ENCODE data around the gene VWC2.

VWC2 gene

DNA sequence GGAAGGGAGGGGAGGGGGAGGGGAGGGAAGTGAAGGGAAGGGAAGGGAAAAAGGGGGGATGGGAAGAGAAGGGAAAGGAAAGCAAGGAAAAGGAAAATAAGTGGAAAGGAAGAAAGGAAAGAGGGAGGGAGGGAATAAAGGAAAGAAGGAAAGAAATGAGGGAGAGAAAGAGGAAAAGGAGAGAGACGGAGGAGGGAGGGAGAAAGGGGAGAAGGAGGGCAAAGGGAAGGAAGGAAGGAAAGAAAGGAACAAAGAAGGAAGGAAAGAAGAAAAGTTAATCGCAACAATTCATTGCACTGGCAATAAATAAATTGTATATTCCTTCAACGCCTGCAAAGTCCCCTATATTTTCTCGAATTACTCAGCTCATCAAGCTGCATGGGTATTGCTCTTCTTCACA is 2.6 kb upstream of the VWC2 start:
- Histone ChIP-seq H3K36me3 (ENCODE audit: control insufficient read depth in 1 of 2, insufficient read depth in 2 of 2, low read length in 2 of 2) (no peaks in the 10 kb centered on the region), H3K9ac (ENCODE audit: low read depth in 1 of 2, low read length in 2 of 2) (no peak overlapping the region), H3K9me3 (ENCODE audit: control insufficient read depth in 1 of 2, low read length in 2 of 2) (no peaks in the 10 kb centered on the region), H3K27ac (ENCODE audit: low read depth, low read length) (no peak overlapping the region), H3K4me3 (ENCODE audit: low read depth in 1 of 2, low read length in 2 of 2) (no peak overlapping the region), H3K27me3 (ENCODE audit: control insufficient read depth in 1 of 2, insufficient read depth in 2 of 2, low read length in 2 of 2) (peaks cover 0 to 6% of the 10 kb centered on the region in 2 donors), H3K4me1 (ENCODE audit: control insufficient read depth in 1 of 2, insufficient read depth in 2 of 2, low read length in 2 of 2) (no peaks in the 10 kb centered on the region)

DNA sequence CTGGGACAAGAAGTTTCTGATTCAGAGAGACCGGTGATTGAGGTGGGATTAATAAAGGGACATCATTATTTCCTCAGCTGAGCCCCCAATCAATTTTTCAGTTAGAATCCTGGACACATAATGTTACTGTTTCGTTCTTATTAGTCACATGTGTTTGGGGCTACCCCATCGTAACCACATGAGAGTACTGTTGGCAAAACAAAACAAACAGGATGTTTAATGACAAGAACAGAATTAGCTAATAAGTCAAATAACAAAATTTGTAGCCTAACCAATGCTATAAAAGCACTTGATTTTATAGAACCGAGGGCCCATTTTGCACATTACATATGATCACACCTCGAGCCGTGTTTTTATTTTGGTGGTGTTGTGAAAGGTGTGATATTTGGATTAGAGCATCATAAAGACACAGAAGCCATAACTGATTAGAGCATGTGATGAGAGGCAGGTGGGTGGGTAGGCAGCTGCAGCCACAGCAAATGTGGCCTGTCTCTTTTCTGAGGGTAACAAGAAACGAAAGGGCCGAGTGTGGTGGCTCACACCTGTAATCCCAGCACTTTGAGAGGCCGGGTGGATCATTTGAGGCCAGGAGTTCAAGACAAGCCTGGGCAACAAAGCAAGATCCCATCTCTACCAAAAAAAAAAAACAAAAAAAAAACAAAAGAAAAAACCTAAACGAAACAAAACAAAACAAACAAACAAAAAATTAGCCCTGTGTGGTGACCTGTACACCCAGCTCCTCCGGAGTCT is 1.8 kb upstream of the VWC2 start:
- H3K4me1 ChIP-seq (ENCODE audit: control insufficient read depth in 1 of 2, insufficient read depth in 2 of 2, low read length in 2 of 2), result no peaks in the 10 kb centered on the region
- no peak overlapping the region for H3K9ac ChIP-seq (ENCODE audit: low read depth in 1 of 2, low read length in 2 of 2)
- H3K9me3 ChIP-seq (ENCODE audit: control insufficient read depth in 1 of 2, low read length in 2 of 2), result no peaks in the 10 kb centered on the region
- H3K27ac ChIP-seq (ENCODE audit: low read depth, low read length), result no peak overlapping the region
- H3K36me3 ChIP-seq (ENCODE audit: control insufficient read depth in 1 of 2, insufficient read depth in 2 of 2, low read length in 2 of 2), result no peaks in the 10 kb centered on the region
- peaks cover 0 to 13% of the 10 kb centered on the region in 2 donors for H3K27me3 ChIP-seq (ENCODE audit: control insufficient read depth in 1 of 2, insufficient read depth in 2 of 2, low read length in 2 of 2)
- no peak overlapping the region for H3K4me3 ChIP-seq (ENCODE audit: low read depth in 1 of 2, low read length in 2 of 2)

DNA sequence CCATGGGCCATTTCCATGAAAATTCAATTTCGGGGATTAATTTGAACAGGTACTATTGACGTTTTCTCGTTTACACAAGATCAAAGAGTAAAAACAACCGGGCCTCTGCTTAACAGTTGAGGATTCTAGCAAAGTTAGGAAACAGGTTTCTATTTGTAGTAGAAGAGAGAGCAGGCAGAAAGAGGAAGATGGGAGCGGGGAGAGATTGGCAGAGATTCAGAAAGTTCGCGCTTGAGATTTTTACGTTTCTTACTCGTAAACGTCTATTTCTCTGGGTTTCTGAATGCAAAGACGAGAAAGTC is 571 bp upstream of the VWC2 start:
- no peaks in the 10 kb centered on the region for H3K4me1 ChIP-seq (ENCODE audit: control insufficient read depth in 1 of 2, insufficient read depth in 2 of 2, low read length in 2 of 2)
- peaks cover 0 to 18% of the 10 kb centered on the region in 2 donors for H3K27me3 ChIP-seq (ENCODE audit: control insufficient read depth in 1 of 2, insufficient read depth in 2 of 2, low read length in 2 of 2)
- peak overlapping the region; percentile 2 to 40 for H3K4me3 ChIP-seq (ENCODE audit: low read depth in 1 of 2, low read length in 2 of 2)
- H3K36me3 ChIP-seq (ENCODE audit: control insufficient read depth in 1 of 2, insufficient read depth in 2 of 2, low read length in 2 of 2), result no peaks in the 10 kb centered on the region
- H3K9ac ChIP-seq (ENCODE audit: low read depth in 1 of 2, low read length in 2 of 2), result no peak overlapping the region
- H3K27ac ChIP-seq (ENCODE audit: low read depth, low read length), result no peak overlapping the region
- H3K9me3 ChIP-seq (ENCODE audit: control insufficient read depth in 1 of 2, low read length in 2 of 2), result no peaks in the 10 kb centered on the region

DNA sequence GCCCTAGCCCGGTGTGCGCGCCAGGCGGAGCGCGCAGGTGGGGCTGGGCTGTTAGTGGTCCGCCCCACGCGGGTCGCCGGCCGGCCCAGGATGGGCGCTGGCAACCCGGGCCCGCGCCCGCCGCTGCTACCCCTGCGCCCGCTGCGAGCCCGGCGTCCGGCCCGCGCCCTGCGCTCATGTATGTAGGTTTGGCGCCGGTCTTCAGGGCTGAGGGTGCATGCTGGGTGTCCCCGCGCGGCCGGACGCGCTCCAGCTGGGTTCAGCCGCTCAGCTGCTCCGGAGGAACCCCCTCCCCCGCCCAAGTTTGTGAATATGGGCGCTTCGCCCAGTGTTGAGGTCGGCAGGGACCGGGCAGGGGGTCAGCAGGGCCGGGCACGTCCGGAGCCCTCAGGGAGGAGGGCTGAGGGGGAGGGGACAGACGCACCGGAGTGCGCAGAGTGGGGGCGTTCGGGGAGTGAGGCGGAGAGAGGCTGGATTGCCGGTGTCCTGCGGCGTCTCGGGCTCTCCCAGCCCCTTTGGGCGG is 559 bp downstream of the VWC2 start:
- peaks cover 0 to 18% of the 10 kb centered on the region in 2 donors for H3K27me3 ChIP-seq (ENCODE audit: control insufficient read depth in 1 of 2, insufficient read depth in 2 of 2, low read length in 2 of 2)
- H3K9me3 ChIP-seq (ENCODE audit: control insufficient read depth in 1 of 2, low read length in 2 of 2), result no peaks in the 10 kb centered on the region
- H3K4me1 ChIP-seq (ENCODE audit: control insufficient read depth in 1 of 2, insufficient read depth in 2 of 2, low read length in 2 of 2), result no peaks in the 10 kb centered on the region
- no peaks in the 10 kb centered on the region for H3K36me3 ChIP-seq (ENCODE audit: control insufficient read depth in 1 of 2, insufficient read depth in 2 of 2, low read length in 2 of 2)
- no peak overlapping the region for H3K9ac ChIP-seq (ENCODE audit: low read depth in 1 of 2, low read length in 2 of 2)
- H3K4me3 ChIP-seq (ENCODE audit: low read depth in 1 of 2, low read length in 2 of 2), result no peak overlapping the region
- H3K27ac ChIP-seq (ENCODE audit: low read depth, low read length), result no peak overlapping the region

DNA sequence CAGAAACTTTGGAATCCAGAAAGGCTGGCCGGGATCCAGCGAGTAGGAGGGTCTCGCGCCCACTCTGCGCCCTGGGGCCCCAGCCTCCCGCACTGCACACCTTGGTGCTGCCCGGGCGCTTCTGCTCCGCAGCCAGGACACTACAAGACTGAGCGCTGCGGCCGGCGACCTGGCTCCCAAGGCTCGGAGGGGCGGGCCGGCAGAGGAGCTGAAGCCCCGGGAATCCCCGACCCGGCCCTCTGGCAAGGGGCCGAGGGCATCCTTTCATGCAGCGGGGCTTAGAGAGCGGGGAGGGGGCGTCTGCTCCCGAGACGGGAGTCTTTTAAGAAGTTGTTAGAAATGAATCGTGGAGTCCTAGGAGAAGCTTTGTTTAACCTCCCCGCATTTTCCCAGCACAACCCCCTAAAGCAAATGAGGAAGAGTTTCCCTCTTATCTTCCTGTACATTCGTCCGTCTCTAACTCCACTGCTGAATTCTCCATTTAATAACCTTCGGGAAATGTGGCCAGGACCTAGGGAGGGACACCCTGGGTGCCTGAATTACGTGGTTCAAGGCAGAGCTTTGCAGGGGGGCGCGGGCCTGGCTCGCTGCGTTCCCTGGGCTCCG is 1.1 kb downstream of the VWC2 start:
- peak overlapping the region in 1 of 2 donors; percentile 36 for H3K4me3 ChIP-seq (ENCODE audit: low read depth in 1 of 2, low read length in 2 of 2)

DNA sequence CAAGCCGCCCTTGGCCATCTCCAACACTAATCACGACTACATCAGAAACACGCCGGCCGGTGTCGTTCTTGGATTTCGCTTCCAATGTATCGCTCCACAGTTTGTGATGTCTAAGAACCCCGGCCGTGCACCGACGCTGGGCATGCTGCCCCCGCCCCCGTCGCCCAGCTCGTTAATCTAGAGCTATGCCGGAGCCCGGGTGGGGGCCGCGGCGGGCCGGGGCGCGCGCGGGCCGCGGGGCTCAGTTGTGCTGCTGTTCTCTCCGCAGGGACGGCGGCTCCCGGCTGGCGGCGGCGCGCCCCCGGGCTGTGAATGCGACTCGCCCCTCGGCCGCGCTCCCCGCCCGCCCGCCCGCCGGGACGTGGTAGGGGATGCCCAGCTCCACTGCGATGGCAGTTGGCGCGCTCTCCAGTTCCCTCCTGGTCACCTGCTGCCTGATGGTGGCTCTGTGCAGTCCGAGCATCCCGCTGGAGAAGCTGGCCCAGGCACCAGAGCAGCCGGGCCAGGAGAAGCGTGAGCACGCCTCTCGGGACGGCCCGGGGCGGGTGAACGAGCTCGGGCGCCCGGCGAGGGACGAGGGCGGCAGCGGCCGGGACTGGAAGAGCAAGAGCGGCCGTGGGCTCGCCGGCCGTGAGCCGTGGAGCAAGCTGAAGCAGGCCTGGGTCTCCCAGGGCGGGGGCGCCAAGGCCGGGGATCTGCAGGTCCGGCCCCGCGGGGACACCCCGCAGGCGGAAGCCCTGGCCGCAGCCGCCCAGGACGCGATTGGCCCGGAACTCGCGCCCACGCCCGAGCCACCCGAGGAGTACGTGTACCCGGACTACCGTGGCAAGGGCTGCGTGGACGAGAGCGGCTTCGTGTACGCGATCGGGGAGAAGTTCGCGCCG is 1.9 kb downstream of the VWC2 start:
- H3K36me3 ChIP-seq (ENCODE audit: control insufficient read depth in 1 of 2, insufficient read depth in 2 of 2, low read length in 2 of 2), result no peaks in the 10 kb centered on the region
- peaks cover 0 to 18% of the 10 kb centered on the region in 2 donors for H3K27me3 ChIP-seq (ENCODE audit: control insufficient read depth in 1 of 2, insufficient read depth in 2 of 2, low read length in 2 of 2)
- H3K27ac ChIP-seq (ENCODE audit: low read depth, low read length), result no peak overlapping the region
- no peak overlapping the region for H3K9ac ChIP-seq (ENCODE audit: low read depth in 1 of 2, low read length in 2 of 2)
- peak overlapping the region in 1 of 2 donors; percentile 36 for H3K4me3 ChIP-seq (ENCODE audit: low read depth in 1 of 2, low read length in 2 of 2)
- no peaks in the 10 kb centered on the region for H3K9me3 ChIP-seq (ENCODE audit: control insufficient read depth in 1 of 2, low read length in 2 of 2)
- no peaks in the 10 kb centered on the region for H3K4me1 ChIP-seq (ENCODE audit: control insufficient read depth in 1 of 2, insufficient read depth in 2 of 2, low read length in 2 of 2)

More for the DNA sequence above, 1.1 kb downstream of the VWC2 start:
- Histone ChIP-seq H3K9ac (ENCODE audit: low read depth in 1 of 2, low read length in 2 of 2) (no peak overlapping the region), H3K4me1 (ENCODE audit: control insufficient read depth in 1 of 2, insufficient read depth in 2 of 2, low read length in 2 of 2) (no peaks in the 10 kb centered on the region), H3K9me3 (ENCODE audit: control insufficient read depth in 1 of 2, low read length in 2 of 2) (no peaks in the 10 kb centered on the region), H3K27me3 (ENCODE audit: control insufficient read depth in 1 of 2, insufficient read depth in 2 of 2, low read length in 2 of 2) (peaks cover 0 to 18% of the 10 kb centered on the region in 2 donors), H3K27ac (ENCODE audit: low read depth, low read length) (no peak overlapping the region), H3K36me3 (ENCODE audit: control insufficient read depth in 1 of 2, insufficient read depth in 2 of 2, low read length in 2 of 2) (no peaks in the 10 kb centered on the region)

DNA sequence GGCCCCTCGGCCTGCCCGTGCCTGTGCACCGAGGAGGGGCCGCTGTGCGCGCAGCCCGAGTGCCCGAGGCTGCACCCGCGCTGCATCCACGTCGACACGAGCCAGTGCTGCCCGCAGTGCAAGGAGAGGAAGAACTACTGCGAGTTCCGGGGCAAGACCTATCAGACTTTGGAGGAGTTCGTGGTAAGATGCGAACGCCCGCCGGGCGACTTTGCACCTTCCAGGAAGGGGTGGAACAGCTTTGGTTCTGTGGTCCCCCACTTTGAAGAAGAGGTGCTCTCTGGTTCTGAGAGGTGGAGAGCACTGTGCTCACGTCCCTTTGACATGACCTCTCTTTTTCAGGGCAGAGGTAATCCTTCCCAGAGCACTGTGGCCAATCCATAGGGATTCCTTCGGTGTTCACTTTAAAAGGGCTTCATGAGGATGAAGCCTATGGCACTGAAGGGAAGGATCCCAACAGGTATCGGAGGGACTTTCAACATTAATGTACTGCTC is 2.6 kb downstream of the VWC2 start:
- Histone ChIP-seq H3K9ac (ENCODE audit: low read depth in 1 of 2, low read length in 2 of 2) (no peak overlapping the region), H3K27ac (ENCODE audit: low read depth, low read length) (no peak overlapping the region), H3K4me1 (ENCODE audit: control insufficient read depth in 1 of 2, insufficient read depth in 2 of 2, low read length in 2 of 2) (no peaks in the 10 kb centered on the region), H3K9me3 (ENCODE audit: control insufficient read depth in 1 of 2, low read length in 2 of 2) (no peaks in the 10 kb centered on the region), H3K36me3 (ENCODE audit: control insufficient read depth in 1 of 2, insufficient read depth in 2 of 2, low read length in 2 of 2) (no peaks in the 10 kb centered on the region), H3K4me3 (ENCODE audit: low read depth in 1 of 2, low read length in 2 of 2) (no peak overlapping the region), H3K27me3 (ENCODE audit: control insufficient read depth in 1 of 2, insufficient read depth in 2 of 2, low read length in 2 of 2) (peaks cover 0 to 18% of the 10 kb centered on the region in 2 donors)

DNA sequence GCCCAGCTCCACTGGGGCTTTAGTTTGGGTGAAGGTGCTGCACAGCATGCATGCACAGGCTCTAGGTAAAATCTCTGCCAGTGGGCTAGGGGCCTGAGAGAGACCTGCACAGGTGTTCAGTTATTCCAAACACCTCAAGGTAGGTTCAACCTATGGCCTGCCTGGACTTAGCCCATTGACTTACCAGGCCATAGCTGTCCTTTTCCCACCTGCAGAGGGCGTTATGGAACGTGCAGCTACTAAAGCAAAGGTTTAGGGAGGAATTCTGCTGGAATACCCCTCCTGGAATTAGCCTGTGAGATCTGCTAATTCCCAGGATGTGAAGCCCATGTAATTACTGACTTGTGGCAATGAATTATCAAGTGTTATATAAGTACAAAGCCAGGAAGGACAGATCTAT is 3.6 kb downstream of the VWC2 start:
- no peaks in the 10 kb centered on the region for H3K4me1 ChIP-seq (ENCODE audit: control insufficient read depth in 1 of 2, insufficient read depth in 2 of 2, low read length in 2 of 2)
- H3K9me3 ChIP-seq (ENCODE audit: control insufficient read depth in 1 of 2, low read length in 2 of 2), result no peaks in the 10 kb centered on the region
- H3K9ac ChIP-seq (ENCODE audit: low read depth in 1 of 2, low read length in 2 of 2), result no peak overlapping the region
- no peaks in the 10 kb centered on the region for H3K36me3 ChIP-seq (ENCODE audit: control insufficient read depth in 1 of 2, insufficient read depth in 2 of 2, low read length in 2 of 2)
- no peak overlapping the region for H3K27ac ChIP-seq (ENCODE audit: low read depth, low read length)
- H3K4me3 ChIP-seq (ENCODE audit: low read depth in 1 of 2, low read length in 2 of 2), result no peak overlapping the region
- peaks cover 0 to 18% of the 10 kb centered on the region in 2 donors for H3K27me3 ChIP-seq (ENCODE audit: control insufficient read depth in 1 of 2, insufficient read depth in 2 of 2, low read length in 2 of 2)

DNA sequence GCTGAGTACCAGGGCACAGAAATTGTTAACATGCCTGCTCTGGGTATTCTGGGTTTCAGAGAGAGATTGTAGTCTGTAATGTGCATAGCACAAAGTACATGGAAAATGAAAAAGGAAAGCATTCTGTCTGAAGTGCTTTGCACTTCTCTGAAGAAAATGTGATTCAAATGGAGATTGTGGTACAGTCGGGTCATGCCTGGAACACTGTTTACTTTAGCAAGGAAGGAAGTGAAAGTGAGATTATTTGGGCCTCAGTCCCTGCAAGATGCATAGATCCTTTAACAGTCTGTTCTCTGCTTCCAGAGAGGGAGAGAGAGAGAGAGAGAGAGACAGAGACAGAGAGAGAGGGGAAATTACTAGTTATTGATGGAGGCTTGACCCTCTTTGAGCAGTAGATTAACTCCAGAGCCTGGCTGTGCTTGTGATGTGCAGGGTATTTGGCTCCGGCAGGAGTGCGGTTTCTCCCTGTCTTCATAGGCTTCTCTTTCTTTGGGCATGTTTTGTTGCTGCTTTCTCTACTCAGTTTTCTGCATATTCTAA is 5.4 kb downstream of the VWC2 start:
- no peaks in the 10 kb centered on the region for H3K4me1 ChIP-seq (ENCODE audit: control insufficient read depth in 1 of 2, insufficient read depth in 2 of 2, low read length in 2 of 2)
- no peak overlapping the region for H3K9ac ChIP-seq (ENCODE audit: low read depth in 1 of 2, low read length in 2 of 2)
- H3K4me3 ChIP-seq (ENCODE audit: low read depth in 1 of 2, low read length in 2 of 2), result no peak overlapping the region
- H3K27ac ChIP-seq (ENCODE audit: low read depth, low read length), result no peak overlapping the region
- H3K36me3 ChIP-seq (ENCODE audit: control insufficient read depth in 1 of 2, insufficient read depth in 2 of 2, low read length in 2 of 2), result no peaks in the 10 kb centered on the region
- H3K9me3 ChIP-seq (ENCODE audit: control insufficient read depth in 1 of 2, low read length in 2 of 2), result no peaks in the 10 kb centered on the region
- H3K27me3 ChIP-seq (ENCODE audit: control insufficient read depth in 1 of 2, insufficient read depth in 2 of 2, low read length in 2 of 2), result peaks cover 0 to 11% of the 10 kb centered on the region in 2 donors
